Bronchial smooth muscle cell (primary cell): ENCODE measurements around the gene TMEM107. TPM values are rescaled to one million over a fixed set of nuclear protein-coding genes. Genes with fewer than 3 reads are reported as not detected.

Experiments
- total RNA-seq: library from RNA; depleted of rRNA; stranded (reverse); fragments of >200 nt; gene quantifications from 2 replicates; pipeline ENCODE4 v1.2.1, GENCODE V29; 2014

Gene TMEM107
- total RNA-seq: 18.9 and 33.4 TPM in 2 replicates

GRCh38 chr17:8176197-8176940, at the start of gene TMEM107:
TSS of gene TMEM107 (minus strand) at chr17:8176380. CDS start at chr17:8176286, 94 bp downstream.

GRCh38 chr17:8209907-8210760, 34.0 kb upstream of the TMEM107 start, which contains the start of gene AURKB:
TSS of gene AURKB (minus strand) at chr17:8210575. CDS start at chr17:8210224, 351 bp downstream.

GRCh38 chr17:8189711-8190477, 13.7 kb upstream of the TMEM107 start, which contains the start of gene BORCS6:
TSS of gene BORCS6 (minus strand) at chr17:8190180. CDS start at chr17:8190140, 40 bp downstream.

GRCh38 chr17:8162233-8162996, 13.8 kb downstream of the TMEM107 start, which contains the start of gene VAMP2:
TSS of gene VAMP2 (minus strand) at chr17:8162948. CDS start at chr17:8162879, 69 bp downstream.

GRCh38 chr17:8152112-8152775, 23.9 kb downstream of the TMEM107 start, which contains the start of gene PER1:
TSS of gene PER1 (minus strand) at chr17:8152404. CDS start at chr17:8150706, 1,698 bp downstream.

GRCh38 chr17:8123695-8124349, 52.4 kb downstream of the TMEM107 start, which contains the start of gene HES7:
TSS of gene HES7 (minus strand) at chr17:8124106. CDS start at chr17:8124084, 22 bp downstream.

Other genes starting within 250 kb of the TMEM107 start
- 0.26 and 0.47 TPM in 2 replicates for gene KCNAB3, start 246.5 kb downstream of the TMEM107 start, total RNA-seq
- gene TRAPPC1, start 244.4 kb downstream of the TMEM107 start, total RNA-seq: 62.2 and 66.2 TPM in 2 replicates
- gene CNTROB, start 244.2 kb downstream of the TMEM107 start, total RNA-seq: 17.0 and 21.2 TPM in 2 replicates
- gene GUCY2D, start 173.8 kb downstream of the TMEM107 start, total RNA-seq: under 0.01 and 0.09 TPM in 2 replicates
- not detected in 2 replicates for gene ALOX15B, start 137.3 kb downstream of the TMEM107 start, total RNA-seq
- gene ALOX12B, start 88.7 kb downstream of the TMEM107 start, total RNA-seq: not detected in 2 replicates
- under 0.01 TPM in 1 of 2 replicates, not detected in the other for gene ALOXE3, start 57.9 kb downstream of the TMEM107 start, total RNA-seq
- gene HES7, start 52.3 kb downstream of the TMEM107 start, total RNA-seq: not detected in 2 replicates
- 3.0 and 3.4 TPM in 2 replicates for gene PER1, start 24.0 kb downstream of the TMEM107 start, total RNA-seq
- gene VAMP2, start 13.4 kb downstream of the TMEM107 start, total RNA-seq: 3.2 and 3.5 TPM in 2 replicates
- 5.3 and 6.8 TPM in 2 replicates for gene BORCS6, start 13.8 kb upstream of the TMEM107 start, total RNA-seq
- gene AURKB, start 34.2 kb upstream of the TMEM107 start, total RNA-seq: 0.52 and 3.9 TPM in 2 replicates
- gene CTC1, start 71.7 kb upstream of the TMEM107 start, total RNA-seq: 2.0 and 2.8 TPM in 2 replicates
- gene PFAS, start 72.9 kb upstream of the TMEM107 start, total RNA-seq: 7.1 and 8.8 TPM in 2 replicates
- 7.6 and 9.9 TPM in 2 replicates for gene RANGRF, start 112.3 kb upstream of the TMEM107 start, total RNA-seq
- gene SLC25A35, start 119.0 kb upstream of the TMEM107 start, total RNA-seq: 1.3 and 1.6 TPM in 2 replicates
- 0.09 TPM in 1 of 2 replicates, not detected in the other for gene ARHGEF15, start 133.9 kb upstream of the TMEM107 start, total RNA-seq
- not detected in 2 replicates for gene ODF4, start 163.5 kb upstream of the TMEM107 start, total RNA-seq
- gene RPL26, start 206.8 kb upstream of the TMEM107 start, total RNA-seq: 3,512 and 6,339 TPM in 2 replicates
- gene RNF222, start 221.4 kb upstream of the TMEM107 start, total RNA-seq: not detected in 2 replicates